Tibial nerve (tissue), 4 donors: Measurements from ENCODE around the gene CTXND1. TPM values are rescaled to one million over a fixed set of nuclear protein-coding genes. Genes with fewer than 3 reads are reported as not detected.

Source experiments
- DNase-seq, 2 donors: peaks; one replicate each; pipeline ENCODE4 v3.0.0-alpha.2; 2019; ENCODE audit warnings: low spot score in 2 of 2
- H3K27ac ChIP-seq, 4 donors: fragments of 200-600 bp; sonication (generic) in 3 of 4; one replicate each; pipeline ENCODE4 v1.5.1; 2017 to 2019; ENCODE audit warnings: mild to moderate bottlenecking in 1 of 4
- H3K27me3 ChIP-seq, 2 donors: fragments of 200-600 bp; sonication (generic) in 1 of 2; one replicate each; pipeline versions ENCODE4 v1.5.1 to v1.6.0; 2017 to 2019
- H3K36me3 ChIP-seq, 3 donors: fragments of 200-600 bp; sonication (generic); one replicate each; pipeline ENCODE4 v1.5.1; 2018 to 2019
- H3K4me1 ChIP-seq, 4 donors: fragments of 200-600 bp; sonication (generic) in 3 of 4; one replicate each; pipeline ENCODE4 v1.5.1; 2017 to 2019
- H3K4me3 ChIP-seq, 4 donors: fragments of 200-600 bp; sonication (generic) in 3 of 4; one replicate each; pipeline ENCODE4 v1.5.1; 2017 to 2019; ENCODE audit warnings: mild to moderate bottlenecking in 1 of 4, moderate library complexity in 1 of 4
- H3K9me3 ChIP-seq, 4 donors: fragments of 200-600 bp; sonication (generic) in 3 of 4; one replicate each; pipeline ENCODE4 v1.5.1; 2017 to 2019
- EP300 ChIP-seq, 2 donors: sonication (generic); formaldehyde crosslinking; IDR thresholded peaks; one replicate each; pipeline ENCODE4 v1.6.1; 2017; ENCODE audit warnings: antibody characterized with exemption in 2 of 2, mild to moderate bottlenecking in 1 of 2
- POLR2A ChIP-seq, 2 donors: fragments of 450-650 bp; IDR thresholded peaks; one replicate each; pipeline ENCODE4 v1.6.1; 2017; ENCODE audit warnings: antibody characterized with exemption in 2 of 2, mild to moderate bottlenecking in 2 of 2, moderate library complexity in 2 of 2
- WGBS, 2 donors: methylation state at CpG; one replicate each; pipeline ENCODE4 v1.1.5; 2018; 5-methylcytosine and 5-hydroxymethylcytosine counted together
- total RNA-seq, 4 donors: library from RNA; depleted of rRNA; stranded (reverse); fragments of >200 nt; gene quantifications; one replicate each; pipeline ENCODE4 v1.1.0, GENCODE V29; 2016
- TF ChIP-seq, protein P1 (sequence below), 5 experiments: fragments of 200-600 bp in 3 of 5; fragments of 450-650 bp in 2 of 5; sonication (generic) in 3 of 5; IDR thresholded peaks; one replicate each; pipeline ENCODE4 v1.5.1; 2016 to 2019; ENCODE audit warnings: antibody characterized with exemption in 5 of 5, mild to moderate bottlenecking in 3 of 5, moderate library complexity in 2 of 5

Gene CTXND1
- total RNA-seq, 4 donors from 2014 or later, result 1.8 to 3.7 (median 2.6) TPM

DNA sequence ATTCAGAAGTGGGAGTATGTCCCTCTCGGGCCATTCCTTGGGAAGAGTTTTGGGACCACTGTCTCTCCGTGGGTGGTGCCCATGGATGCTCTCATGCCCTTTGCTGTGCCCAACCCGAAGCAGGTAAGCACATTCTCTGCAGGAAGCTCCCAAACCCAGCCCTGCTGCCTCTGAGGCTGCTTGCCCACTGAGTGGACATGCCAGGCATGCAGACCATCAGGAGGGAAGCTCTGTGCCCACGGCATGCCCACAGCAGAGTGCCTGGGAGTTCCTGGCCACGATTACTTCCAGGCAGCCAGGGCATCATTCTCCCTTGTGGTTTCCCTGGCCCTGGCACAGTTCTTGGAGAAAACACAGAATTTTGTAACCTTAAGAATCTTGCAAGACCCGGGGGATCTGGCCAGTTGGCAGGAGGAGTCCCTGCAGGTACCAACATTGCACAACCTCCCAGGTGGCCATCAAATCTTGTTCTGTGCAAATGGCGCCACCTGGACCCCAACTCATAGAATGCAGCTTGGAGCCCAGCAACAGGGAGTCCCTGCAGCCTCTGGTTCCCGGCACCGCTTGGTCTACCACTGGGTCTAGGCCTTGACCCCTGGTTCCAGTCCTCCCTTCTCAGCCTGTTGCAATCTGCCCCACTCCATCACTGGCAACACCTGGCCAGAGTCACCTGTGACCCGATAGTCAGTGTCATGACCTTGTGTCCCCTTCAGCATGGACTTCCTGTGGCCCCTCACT is 78.8 kb downstream of the CTXND1 start:
- Histone ChIP-seq H3K9me3 (no peaks in the 10 kb centered on the region), H3K27me3 (no peaks in the 10 kb centered on the region), H3K36me3 (peaks cover 0 to 80% (median 0%) of the 10 kb centered on the region in 3 donors), H3K4me3 (no peak overlapping the region), H3K4me1 (peaks cover 0 to 8% (median 0%) of the 10 kb centered on the region in 4 donors), H3K27ac (peak overlapping the region in 2 of 4 donors; percentile 67 to 68)
- DNase-seq, result peak; percentile 39 to 68
- TF ChIP-seq EP300 (IDR thresholded peaks at IDR 0.05) (peak in 1 of 2 donors; percentile 20), POLR2A (IDR thresholded peaks at IDR 0.05) (no peak)
- TF ChIP-seq, protein P1, sequence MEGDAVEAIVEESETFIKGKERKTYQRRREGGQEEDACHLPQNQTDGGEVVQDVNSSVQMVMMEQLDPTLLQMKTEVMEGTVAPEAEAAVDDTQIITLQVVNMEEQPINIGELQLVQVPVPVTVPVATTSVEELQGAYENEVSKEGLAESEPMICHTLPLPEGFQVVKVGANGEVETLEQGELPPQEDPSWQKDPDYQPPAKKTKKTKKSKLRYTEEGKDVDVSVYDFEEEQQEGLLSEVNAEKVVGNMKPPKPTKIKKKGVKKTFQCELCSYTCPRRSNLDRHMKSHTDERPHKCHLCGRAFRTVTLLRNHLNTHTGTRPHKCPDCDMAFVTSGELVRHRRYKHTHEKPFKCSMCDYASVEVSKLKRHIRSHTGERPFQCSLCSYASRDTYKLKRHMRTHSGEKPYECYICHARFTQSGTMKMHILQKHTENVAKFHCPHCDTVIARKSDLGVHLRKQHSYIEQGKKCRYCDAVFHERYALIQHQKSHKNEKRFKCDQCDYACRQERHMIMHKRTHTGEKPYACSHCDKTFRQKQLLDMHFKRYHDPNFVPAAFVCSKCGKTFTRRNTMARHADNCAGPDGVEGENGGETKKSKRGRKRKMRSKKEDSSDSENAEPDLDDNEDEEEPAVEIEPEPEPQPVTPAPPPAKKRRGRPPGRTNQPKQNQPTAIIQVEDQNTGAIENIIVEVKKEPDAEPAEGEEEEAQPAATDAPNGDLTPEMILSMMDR (IDR thresholded peaks at IDR 0.05), result peak; percentile 53 to 71 (median 62)
- 59 to 72% methylated on average over 8 to 10 of the region's 10 CpGs for WGBS, 2 donors

DNA sequence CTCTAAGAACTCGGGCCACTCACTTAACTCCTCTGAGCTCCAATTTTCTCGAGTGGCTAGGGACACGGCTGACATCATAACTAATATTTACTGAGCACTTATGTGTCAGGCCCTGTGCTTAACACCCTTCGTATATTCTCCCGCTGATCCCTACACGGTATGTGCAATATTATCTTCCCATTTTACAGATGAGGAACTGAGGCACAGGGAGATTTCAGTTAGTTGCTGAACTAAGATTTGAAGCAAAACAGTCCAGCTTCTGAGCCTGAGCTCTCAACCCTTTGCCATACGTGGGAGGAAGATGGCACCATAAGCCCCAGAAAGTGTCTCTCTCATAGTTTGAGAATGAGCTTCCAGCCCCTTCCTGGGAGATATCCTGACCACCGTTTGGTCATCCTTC is 79.6 kb downstream of the CTXND1 start:
- Histone ChIP-seq H3K27me3 (no peaks in the 10 kb centered on the region), H3K9me3 (no peaks in the 10 kb centered on the region), H3K36me3 (peaks cover 0 to 79% (median 0%) of the 10 kb centered on the region in 3 donors), H3K4me1 (peaks cover 0 to 8% (median 0%) of the 10 kb centered on the region in 4 donors), H3K4me3 (no peak overlapping the region), H3K27ac (no peak overlapping the region)
- TF ChIP-seq POLR2A (IDR thresholded peaks at IDR 0.05) (no peak), EP300 (IDR thresholded peaks at IDR 0.05) (no peak)
- TF ChIP-seq, protein P1 (IDR thresholded peaks at IDR 0.05), result no peak
- DNase-seq, result no peak
- WGBS, 2 donors, result 64 to 87% methylated on average over 8 of the region's 8 CpGs

DNA sequence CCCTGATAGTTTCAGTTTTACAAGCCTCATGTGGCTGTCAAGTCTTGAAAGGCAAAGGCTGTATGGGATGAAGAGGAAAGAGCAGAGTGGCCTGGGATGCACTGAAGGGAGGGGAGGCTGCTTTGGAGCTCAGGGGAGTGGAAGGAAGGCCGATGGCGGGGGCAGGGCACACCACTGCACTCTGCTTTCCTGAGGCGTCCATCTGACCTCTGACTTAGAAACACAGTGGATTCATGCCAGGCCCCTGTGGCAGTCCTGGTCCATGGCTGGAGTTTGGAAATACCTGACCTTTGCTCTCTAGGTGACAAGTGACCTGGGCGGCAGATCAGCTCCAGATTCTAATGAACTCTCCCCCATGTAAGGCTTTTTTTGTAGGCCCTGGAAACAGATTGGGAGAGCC is 80.2 kb downstream of the CTXND1 start:
- no peak for DNase-seq
- WGBS, 2 donors, result 64 to 74% methylated on average over 4 of the region's 4 CpGs
- H3K27ac ChIP-seq, result no peak overlapping the region
- H3K27me3 ChIP-seq, result no peaks in the 10 kb centered on the region
- no peaks in the 10 kb centered on the region for H3K9me3 ChIP-seq
- H3K36me3 ChIP-seq, result peaks cover 0 to 73% (median 0%) of the 10 kb centered on the region in 3 donors
- H3K4me3 ChIP-seq, result no peak overlapping the region
- TF ChIP-seq EP300 (IDR thresholded peaks at IDR 0.05), result no peak
- TF ChIP-seq, protein P1 (IDR thresholded peaks at IDR 0.05), result no peak
- TF ChIP-seq POLR2A (IDR thresholded peaks at IDR 0.05), result no peak
- H3K4me1 ChIP-seq, result peaks cover 0 to 8% (median 0%) of the 10 kb centered on the region in 4 donors

DNA sequence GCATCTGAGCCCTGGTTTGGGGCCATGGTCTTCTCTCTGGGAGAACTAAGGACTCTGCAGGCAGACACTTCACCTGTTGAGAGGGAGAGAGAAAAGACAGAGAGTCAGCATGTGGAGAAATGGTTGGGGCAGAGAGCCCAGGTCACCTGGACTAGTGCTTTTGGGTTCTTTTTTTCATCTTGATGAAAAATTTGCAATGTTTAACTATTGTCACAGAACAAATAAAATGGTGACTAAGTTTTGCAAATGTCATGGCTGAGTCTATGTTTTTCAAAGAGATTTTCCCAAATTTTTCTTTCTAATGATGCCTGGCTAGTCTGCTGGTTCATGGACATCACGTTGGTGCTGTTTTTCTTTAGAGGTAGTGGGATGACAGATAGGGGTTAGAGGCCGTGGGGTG is 81.4 kb downstream of the CTXND1 start:
- peaks cover 0 to 8% (median 0%) of the 10 kb centered on the region in 4 donors for H3K4me1 ChIP-seq
- no peak overlapping the region for H3K4me3 ChIP-seq
- H3K9me3 ChIP-seq, result no peaks in the 10 kb centered on the region
- no peaks in the 10 kb centered on the region for H3K27me3 ChIP-seq
- peaks cover 0 to 61% (median 0%) of the 10 kb centered on the region in 3 donors for H3K36me3 ChIP-seq
- TF ChIP-seq, protein P1 (IDR thresholded peaks at IDR 0.05), result no peak
- TF ChIP-seq EP300 (IDR thresholded peaks at IDR 0.05) (no peak), POLR2A (IDR thresholded peaks at IDR 0.05) (no peak)
- H3K27ac ChIP-seq, result no peak overlapping the region
- WGBS, 2 donors, result 89% methylated on average over 2 of the region's 2 CpGs
- DNase-seq, result no peak

DNA sequence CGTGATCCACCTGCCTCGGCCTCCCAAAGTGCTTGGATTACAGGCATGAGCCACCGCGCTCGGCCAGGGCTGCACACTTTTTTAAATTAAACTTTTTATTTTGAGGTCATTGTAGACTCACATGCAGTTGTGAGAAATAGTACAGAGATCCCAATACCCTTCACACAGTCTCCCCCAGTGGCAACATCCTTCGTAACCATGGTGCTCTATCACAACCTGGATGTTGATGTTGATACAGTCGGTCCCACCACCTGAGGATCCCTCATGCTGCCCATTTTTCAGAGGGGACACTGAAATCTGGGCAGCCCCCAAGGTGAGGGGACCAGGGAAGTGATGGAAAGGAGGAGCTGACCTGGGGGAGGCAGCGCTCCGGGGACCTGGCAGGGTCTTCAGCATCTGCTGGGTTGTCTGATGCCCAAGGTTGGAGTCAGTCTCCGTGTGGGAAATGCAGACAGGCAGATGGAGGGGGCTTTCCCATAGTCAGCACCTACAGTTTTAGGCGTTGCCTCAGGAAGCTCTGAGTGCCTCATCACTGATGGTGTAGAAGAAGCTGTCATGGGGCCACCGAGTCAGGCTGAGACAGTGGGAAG is 82.2 kb downstream of the CTXND1 start:
- Histone ChIP-seq H3K27me3 (no peaks in the 10 kb centered on the region), H3K36me3 (peaks cover 0 to 57% (median 0%) of the 10 kb centered on the region in 3 donors), H3K4me1 (peaks cover 0 to 8% (median 0%) of the 10 kb centered on the region in 4 donors), H3K4me3 (no peak overlapping the region), H3K9me3 (no peaks in the 10 kb centered on the region), H3K27ac (no peak overlapping the region)
- TF ChIP-seq EP300 (IDR thresholded peaks at IDR 0.05), result no peak
- TF ChIP-seq POLR2A (IDR thresholded peaks at IDR 0.05), result no peak
- TF ChIP-seq, protein P1 (IDR thresholded peaks at IDR 0.05), result no peak
- no peak for DNase-seq
- WGBS, 2 donors, result 96 to 99% methylated on average over 12 of the region's 12 CpGs
